ENCODE measurements around the gene DAGLB.

DNA sequence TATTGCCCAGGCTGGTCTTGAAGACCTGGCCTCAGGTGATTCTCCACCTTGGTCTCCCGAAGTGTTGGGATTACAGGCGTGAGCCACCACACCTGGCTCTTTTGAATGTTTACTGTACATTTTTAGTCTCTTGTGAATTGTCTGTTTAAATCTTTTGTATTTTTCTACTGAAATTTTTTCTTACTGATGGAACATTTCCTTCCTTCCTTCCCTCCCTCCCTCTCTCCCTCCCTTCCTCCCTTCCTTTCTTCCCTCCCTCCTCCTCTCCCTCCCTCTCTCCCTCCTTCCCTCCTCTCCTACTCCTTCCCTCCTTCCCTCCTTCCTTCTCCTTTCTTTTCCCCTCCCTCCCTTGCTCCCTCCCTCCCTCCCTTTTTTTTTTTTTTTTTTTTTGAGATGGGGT, 58.0 kb downstream of the DAGLB start:
- TF ChIP-seq GATA3 (IDR thresholded peaks at IDR 0.05; ENCODE audit: low read depth, low read length) (no peak), GATA2 (IDR thresholded peaks at IDR 0.05; ENCODE audit: low read depth, low read length) (no peak)
